GM04503 (cell line): ENCODE measurements around the gene EDIL3.

Experiments used
- DNase-seq: peaks from one replicate; pipeline ENCODE4 v3.0.0-alpha.2; 2012; ENCODE audit warnings: low read depth

Gene EDIL3

DNA sequence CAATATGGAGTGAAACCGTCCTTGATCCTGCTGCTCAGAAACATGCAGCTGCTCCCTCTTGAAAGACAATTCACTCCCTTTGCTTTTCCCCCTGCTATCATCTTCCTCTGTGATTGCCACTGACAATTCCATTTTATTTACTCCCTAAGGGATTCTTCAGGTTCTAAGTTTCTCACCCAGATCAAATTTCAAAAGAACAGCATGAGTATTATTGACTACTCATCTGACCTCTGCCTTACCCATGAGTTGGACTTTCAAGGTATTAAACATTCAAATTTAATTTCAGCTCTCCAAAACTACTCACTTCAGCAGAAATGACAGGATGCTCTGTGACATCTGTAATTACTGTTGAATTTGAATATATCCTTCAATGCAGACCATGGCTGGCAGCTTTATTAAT lies 427.5 kb downstream of the EDIL3 start:
- no peak for DNase-seq

DNA sequence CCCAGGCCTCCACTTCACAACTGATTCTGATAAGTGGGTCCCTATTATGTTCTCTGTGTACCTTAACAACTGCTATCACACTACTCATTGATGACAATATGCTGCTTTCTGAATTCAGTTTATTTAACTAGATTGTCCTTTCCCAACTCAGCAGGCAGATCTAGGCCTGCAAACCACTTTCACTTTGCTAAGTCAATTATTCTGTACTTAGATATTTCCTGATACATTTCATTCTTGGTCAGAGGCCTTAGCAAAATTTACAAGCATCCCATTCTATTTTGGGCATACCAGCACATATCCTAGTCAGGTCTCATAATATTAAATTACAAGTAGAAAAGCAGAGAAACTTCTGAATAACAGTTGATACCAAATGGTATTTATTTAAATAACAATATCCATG lies 428.3 kb downstream of the EDIL3 start:
- no peak for DNase-seq

DNA sequence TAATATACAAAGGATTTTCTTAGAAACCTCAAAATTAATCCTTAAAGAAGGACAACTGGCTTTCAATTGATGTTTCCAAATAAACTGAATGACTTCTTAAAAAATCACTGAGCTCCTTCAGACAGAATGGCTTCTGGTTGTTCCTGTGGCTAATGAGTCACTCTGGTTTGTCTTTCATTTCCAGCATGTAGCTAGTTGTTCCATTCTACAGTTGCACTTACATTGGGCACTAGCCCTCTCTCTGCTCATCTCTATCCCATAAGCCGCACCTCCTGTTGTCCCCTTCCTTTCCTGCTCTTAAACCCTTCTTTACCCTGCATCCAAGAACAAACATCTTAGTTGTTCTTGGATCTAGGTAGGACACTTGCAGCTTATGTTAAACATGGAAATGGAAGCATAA lies 428.8 kb downstream of the EDIL3 start:
- no peak for DNase-seq

DNA sequence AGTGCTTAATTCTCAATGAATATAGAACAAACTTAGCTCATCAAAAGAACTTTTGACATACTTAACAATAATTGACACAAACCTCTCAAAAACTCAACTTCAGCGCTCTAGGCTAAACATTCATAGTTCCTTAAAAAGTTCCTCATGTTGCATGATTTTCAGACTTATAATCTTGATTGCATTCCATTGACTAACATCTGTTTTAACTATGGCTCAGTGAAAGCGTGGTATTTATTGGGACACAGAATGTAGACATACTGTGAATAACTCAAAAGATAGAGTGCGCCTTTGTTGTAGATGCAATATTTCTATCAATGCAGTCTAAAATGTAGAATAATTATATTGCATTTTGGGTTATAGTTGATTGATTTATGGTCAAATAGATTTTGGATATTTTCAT lies 436.9 kb downstream of the EDIL3 start:
- DNase-seq, result no peak

DNA sequence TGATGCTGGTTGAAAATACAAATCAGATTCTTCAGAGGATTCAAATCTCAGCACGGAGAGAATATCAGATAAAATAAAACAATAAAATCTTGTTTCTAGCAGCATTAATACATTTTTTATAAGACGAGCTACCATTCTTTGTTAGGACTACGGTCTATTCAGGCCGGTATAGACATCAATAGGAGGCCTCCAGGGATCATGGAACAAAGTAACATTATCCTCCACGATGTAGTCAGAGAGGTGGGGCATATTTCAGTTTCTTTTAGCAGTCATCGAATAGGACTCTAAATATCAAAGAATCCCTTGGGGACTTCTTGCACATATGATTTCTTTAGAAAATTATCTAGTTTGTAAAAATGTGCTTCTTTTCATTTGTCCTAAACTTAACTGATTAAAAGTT lies 438.2 kb downstream of the EDIL3 start:
- DNase-seq, result no peak

DNA sequence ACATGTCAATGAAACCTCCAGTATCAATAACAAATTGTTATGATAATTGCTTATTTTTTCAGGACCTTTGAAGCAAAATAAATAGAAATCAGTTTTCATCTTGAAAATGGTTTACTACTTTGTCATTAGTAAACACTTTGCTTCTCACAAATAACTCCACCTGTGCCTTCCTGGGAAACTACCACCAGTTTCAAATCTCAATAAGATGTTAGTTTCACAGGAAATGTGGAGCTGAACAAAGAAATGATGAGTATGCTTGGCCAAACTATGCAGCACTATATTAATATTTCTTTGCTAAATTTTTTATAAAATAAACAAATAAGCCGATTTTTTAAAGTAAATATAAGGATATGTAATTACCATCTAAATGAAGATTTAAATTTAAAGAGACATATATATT lies 442.5 kb downstream of the EDIL3 start:
- DNase-seq, result no peak

DNA sequence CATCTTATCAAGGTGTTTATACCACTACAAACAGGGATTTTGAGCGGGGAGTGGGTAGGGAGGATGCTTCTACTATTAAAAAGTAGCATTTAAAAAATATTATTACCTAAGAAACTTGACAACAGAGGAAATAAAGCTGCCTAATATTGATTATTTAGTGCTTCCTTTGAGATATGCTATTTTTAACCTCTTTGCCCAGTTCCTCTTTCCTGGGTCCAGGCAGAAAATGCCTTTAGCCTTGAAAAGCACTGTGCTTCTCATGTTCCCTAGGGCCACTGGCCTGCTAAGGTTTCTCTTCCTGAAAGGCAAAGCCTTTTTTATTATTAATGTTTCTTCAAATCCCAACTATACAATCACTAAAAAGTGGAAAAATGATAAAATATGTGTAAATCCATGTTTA lies 446.8 kb downstream of the EDIL3 start:
- no peak for DNase-seq

DNA sequence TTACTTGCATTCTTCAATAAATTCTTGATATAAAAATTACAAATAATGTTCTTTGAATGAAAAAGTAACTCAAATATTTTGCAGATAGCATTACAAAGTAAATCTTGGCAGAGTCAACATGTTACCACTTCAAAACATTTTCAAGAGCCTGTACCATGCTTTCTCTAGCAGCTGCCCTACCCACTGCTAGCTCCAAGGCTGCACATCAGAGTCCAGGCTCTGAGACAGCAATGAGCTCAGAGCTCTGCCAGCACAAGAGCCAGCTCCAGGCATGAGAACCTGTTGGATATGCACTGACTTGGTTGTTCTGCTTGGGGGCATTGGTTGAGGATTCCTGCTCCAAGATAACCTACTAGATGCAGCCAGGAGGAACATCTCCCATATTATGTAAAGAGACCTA lies 452.7 kb downstream of the EDIL3 start:
- no peak for DNase-seq

DNA sequence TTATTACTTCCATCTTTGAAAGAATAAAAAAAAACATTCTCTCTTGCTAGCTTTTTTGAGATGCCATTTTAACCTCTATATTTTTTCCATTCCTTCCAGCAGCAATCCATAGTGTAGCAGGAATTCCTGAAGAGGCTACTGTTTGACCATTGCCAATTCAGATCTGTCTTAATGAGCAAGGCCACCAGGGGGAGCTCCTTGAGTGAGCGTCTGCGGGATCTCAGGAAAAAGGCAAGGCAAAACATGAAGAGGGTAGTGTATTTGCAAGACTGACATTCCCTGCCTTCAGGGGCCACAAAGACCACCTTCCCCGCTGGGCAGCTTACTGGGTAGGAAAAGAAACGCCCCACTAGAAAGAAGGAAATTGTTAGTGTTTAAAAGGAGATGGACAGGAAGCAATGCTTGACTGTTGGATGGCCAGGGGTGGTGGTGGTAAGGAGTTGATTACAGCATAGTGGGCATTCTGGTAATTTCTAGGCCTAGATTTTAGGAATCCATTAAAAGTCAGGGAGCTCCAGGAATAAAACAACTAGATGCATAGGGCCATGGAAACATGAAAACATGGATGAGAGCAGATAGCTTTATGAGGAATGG lies 457.4 kb downstream of the EDIL3 start:
- no peak for DNase-seq

DNA sequence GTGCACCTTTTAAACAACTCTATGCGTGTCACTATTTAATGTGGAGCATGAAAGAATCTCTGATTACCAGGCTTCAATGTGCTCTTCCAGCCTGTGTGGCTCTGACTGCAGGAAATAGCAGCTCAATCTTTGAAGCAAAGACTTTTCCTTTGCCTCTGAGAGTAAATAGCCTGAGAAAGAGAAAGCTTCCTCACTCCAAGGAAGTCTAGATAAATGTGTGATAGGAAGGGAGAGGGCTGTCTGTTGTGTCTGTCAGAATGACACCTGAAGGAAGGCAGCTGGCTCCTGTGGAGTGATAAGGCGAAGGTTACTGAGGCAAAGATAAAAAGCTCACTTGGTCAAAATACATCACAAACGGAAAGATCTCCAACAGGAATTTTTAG lies 458.7 kb downstream of the EDIL3 start:
- no peak for DNase-seq

DNA sequence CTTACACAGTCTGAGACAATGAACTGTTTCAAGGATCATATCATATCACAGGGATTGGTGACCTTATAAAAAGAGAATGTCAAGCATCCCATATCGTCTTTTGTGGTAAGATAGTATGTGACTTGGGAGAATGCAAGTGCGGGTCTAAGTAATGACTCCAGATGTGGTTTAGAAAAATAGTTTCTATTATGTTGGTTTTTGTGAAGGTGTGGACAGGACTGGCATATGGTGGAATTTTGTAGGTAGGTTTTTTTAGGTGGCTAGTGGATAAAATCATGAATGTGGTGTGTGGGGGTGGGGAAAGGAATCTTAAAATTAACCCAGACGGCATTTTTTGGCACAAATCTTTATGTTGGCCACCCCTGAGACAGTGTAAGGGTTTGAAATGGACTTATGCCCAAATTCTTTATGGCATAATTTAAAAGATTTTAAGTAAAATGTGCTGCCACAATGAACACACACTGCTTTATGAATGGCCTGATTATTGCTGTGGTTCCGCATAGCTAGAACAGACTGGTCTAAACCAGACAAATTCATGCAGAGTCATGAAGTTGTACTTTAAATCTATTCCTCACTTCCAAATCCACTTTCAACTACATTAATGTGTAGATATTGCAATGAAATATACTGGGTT lies 459.2 kb downstream of the EDIL3 start:
- peak; percentile 33 for DNase-seq

DNA sequence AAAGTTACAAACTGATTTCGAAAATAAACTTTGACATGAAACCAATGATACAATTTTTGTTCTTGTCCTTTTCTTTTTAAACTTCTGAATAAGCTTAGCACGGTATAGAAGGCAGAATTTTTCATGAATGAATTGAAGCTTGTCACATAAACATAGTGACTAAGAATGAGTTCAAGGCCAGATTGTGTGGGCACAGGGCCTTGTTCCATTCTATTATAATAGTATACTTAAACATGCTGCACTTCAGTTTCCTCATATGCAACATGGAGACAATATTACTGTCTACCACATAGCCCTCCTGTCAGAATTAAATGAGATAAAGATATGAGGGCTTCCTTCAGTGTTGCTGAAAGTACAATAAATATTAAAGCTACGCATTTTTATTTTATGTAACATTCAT lies 459.8 kb downstream of the EDIL3 start:
- no peak for DNase-seq

DNA sequence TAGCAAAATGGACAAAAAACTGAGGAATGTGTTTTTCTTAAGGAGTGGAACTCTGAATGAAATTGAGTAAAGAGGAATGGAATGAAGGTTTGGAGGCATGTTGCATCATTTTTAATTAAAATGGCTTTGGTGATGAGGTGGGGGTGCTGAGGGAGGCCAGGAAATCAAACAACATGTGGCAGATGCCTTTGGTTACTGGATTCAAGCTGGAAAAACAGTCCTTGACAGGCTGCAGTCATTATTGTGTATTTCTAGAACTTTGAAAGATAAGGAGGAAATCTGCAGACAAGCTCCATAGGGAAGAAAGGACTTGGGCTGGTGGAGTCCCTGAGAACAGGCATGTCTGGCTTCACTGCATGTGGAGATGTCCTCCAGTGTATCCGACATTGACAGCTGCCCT lies 460.5 kb downstream of the EDIL3 start:
- DNase-seq, result no peak

DNA sequence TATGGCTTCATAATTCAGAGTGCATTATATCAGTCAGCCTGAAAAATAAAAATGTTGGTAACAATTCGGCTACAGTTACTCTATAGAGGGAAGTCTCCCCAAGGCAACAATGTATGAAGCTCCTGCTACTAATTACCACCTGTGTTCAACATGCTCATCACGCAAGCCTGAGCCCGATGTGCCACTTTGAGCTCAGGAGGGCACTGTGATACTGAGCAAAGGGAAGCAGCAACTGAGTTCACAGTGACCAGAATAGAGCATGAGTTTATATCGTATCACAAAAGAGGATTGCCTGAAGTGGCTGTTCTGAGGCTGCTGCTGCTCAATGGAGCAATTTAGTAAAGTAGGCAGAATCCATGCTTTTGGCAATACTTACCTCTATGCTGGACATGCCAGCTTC lies 462.0 kb downstream of the EDIL3 start:
- no peak for DNase-seq

DNA sequence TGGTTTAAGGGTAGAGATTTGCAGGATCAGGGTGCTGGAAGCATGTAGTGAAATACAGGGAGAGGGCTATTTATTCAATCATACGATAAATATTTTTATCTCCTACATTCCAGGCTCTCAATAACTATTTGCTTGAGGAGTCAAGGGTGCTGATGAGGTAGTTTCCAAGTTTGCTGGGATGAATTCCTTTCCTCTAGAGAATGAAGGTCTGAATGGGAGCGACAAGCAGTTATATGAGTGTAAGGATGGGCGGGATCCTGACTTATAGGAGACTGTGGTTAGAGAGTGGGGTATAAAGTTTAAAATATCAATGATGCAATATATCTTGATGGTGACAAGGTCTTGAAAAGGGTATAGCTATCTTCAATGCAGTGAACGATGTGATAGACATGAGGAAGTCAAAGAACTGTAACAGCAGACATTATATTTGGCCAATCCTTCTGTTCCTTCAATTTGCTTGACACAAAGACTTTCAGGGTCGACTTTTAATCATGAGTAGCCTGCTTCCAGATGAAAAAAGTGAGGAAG lies 462.9 kb downstream of the EDIL3 start:
- DNase-seq, result no peak

DNA sequence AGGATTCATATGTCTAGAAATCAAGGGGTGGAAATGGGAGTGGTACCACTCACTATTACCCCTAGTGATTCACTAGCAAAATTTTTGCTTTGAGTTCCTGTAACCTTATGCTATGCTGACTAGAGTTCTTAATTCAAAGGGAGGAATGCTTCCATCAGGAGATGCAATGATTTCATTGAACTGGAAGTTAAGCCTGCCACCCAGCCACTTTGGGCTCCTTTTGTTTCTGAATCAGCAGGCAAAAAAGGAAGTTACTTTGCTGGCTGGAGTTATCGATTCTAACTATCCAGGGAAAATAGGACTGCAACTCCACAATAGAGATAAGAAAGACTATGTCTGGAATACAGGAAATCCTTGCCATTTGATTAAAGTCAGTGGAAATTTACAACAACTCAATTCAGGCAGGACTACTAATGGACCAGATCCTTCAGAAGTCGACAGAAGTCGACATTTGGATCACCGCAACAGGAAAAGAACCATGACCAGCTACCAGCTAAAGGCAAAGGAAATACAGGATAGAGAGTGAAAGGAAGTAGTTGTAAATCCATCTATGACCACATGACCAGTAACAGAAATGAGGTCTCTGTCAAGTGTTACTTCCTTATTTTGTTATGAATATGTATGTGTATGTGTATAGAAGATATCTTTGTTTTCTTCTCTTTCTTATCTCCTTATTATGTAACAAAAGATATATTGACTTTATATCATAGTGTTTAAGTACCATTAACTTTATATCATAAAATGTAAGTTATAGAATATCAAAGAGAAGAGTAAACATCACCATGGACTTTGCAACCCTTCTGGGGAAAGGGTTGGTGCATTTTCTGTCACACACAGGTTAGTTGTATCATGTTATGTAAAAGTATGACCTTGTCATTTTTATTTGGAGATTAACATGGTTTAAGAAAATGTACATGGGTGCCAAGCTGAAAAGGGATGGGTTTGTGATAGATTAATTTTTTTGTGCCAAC lies 465.3 kb downstream of the EDIL3 start:
- no peak for DNase-seq

DNA sequence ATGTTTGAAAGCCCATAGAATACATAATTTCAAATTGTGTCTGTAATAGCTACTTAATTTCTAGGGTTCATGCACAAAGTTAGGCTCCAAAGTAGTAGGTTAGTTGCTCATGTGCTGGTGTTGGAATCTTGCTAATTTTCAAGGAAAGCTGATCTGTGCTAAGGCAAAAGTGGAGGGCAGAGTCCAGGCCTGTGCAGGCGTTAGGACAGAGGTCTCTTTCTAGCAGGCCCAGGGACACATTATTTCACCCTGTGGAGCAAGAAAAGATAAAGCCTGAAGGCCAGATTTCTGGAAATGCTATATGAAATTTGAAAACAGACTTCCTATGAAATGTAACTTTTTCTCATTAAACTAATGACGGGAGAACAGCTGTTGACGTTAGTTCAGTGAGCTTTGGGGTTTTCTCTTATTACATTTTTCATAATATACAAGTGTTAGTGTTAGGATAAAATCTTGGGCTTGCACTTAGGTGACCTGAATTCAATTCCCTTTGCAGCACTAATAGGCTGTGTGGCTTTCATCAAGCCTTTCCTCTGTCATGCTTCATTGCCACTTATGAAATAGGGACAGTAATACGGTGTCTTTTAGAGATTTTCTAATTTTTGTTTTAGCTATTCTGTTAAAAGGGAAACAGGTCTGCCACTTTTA lies 467.3 kb downstream of the EDIL3 start:
- DNase-seq, result no peak

DNA sequence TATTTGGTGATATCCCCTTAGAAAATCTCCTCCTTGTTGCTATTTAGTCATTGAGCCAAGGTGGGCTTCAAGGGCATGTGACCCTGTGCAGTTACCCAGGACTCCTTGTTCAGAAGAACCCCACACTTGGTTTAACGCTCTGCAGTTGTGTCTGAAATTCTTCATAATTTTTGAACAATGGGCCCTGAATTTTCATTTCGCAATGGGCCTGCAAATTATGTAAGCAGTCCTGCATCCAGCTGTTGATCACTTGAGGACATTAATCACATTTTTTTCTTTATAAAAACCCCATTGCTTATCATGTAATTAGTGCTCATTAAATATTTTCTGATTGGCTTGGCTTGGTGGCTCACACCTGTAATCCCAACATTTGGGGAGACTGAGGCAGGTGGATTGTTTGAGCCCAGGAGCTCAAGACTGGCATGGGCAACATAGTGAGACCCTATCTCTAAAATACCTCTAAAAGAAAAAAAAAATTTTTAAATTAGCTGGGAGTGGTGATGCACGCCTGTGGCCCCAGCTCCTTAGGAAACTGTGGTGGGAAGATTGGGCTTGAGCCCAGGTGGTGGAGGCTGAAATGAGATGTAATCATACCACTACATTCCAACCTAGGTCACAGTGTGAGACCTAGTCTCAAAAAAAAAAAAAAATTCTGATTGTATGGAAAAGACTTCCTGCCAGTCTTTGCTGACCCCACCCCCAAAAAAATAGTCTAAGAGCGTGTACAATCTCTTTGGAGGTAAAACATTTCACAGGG lies 469.8 kb downstream of the EDIL3 start:
- no peak for DNase-seq

DNA sequence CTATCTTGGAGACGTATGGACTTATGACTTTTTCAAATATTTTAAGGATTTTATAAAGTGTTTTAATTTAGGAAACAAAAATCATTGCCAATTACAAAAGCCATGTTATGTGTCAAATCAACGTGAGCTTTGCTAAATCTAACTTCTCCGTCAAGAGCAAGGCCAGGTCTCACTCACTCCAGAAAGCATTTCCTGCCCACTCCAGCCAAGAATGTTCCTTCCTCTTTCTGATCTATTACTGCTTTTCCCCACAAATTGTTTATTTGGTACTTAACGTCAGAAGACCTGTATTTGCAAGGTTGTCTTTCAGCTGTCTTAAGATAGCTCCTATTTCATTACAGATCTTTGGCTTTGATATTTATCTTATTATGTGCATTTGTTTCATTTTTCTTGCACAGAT lies 470.5 kb downstream of the EDIL3 start:
- no peak for DNase-seq

DNA sequence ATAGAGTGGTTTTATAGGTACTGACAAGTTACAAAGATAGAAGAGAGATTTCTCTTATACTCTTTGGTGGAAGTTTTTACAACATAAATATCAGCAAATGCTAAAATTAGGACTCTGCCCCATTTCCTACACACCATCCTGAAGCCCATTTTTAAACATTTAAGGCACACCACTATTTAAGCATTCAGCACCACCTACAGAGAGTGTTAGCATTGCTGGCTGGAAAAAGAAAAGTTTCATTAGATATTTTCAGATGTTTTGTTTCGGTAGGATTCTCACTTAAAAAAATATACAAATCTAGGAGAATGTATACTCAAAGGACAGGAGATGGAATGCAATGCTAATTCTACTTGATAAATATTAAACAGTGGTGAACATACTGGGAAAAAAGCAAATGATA lies 471.1 kb downstream of the EDIL3 start:
- DNase-seq, result no peak

DNA sequence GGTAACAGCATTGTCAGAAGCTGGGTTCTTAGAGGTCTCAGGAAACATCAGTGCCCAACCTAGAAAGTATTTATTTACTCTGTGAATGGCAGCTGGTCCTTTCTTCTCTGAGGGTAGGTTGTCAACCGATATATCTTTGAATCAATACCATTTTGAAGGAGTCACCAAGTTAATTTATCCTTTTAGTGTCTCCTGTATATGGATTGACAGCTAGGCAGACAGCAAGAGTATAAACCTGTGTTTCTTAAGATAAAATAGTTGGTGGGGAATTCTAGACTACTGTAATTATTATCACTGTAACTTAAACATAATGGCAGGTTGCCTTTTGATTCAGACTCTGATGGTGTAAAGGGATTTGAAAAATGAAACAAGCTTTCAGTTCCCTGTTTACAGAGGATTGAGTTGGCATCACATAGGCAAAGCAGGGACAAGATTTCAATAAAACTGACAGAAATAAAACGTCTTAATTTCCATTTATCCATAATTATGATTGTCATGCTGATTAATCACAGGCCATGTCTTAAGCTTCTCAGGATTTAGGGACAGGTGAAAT lies 473.2 kb downstream of the EDIL3 start:
- DNase-seq, result no peak
